Activated CD4-positive, alpha-beta T cell treated with anti-CD3 and anti-CD28 coated beads, Interleukin-10, Interleukin-2, amounts not matched to agents 100 ng/mL and 50 ng/mL, durations not matched to agents 16 hours and 8 hours (primary cell): ENCODE data around the gene DLK1.

ENCODE experiments used
- DNase-seq: peaks from one replicate; pipeline ENCODE4 v3.0.0-alpha.2; 2020

The DLK1 gene

DNA sequence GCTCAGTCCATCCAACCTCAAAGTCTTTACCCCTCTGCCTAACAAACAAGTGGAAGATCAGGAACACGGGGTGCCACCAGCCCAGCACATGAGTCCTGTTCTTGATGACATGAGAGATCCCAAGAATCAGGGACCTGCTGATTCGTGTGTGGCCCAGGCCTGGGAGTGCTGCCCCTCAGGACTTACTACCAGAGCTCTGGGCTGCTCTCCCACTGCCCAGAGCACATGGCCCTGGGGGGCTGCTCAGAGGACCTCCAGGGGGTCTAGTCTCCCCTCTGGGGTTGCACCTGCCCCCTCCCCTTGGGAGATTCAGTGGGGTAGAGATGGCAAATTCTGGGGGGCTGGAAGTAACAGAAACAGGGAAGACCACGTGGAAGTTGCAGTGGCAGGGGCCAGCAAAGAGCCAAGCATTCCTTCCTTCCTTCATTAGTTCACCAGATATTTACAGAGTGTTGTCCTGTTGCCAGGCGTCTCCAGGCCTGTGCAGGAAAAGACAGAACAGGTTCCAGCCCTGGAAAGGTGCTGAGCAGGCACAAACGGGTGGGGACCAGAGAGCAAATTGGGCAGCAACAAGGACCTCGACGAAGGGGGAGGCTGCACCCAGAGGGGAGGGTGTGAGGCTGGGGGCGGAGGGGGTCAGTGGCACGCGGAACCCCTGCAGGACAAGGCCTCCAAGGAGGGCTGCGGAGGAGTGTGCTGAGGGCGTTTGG, 54.1 kb downstream of the DLK1 start:
- DNase-seq, result no peak

GRCh38 chr14:100781952-100782351, 55.3 kb downstream of the DLK1 start:
- DNase-seq, result no peak

- no peak for DNase-seq
Measured at GRCh38 chr14:100782516-100783320, 56.0 kb downstream of the DLK1 start.

DNA sequence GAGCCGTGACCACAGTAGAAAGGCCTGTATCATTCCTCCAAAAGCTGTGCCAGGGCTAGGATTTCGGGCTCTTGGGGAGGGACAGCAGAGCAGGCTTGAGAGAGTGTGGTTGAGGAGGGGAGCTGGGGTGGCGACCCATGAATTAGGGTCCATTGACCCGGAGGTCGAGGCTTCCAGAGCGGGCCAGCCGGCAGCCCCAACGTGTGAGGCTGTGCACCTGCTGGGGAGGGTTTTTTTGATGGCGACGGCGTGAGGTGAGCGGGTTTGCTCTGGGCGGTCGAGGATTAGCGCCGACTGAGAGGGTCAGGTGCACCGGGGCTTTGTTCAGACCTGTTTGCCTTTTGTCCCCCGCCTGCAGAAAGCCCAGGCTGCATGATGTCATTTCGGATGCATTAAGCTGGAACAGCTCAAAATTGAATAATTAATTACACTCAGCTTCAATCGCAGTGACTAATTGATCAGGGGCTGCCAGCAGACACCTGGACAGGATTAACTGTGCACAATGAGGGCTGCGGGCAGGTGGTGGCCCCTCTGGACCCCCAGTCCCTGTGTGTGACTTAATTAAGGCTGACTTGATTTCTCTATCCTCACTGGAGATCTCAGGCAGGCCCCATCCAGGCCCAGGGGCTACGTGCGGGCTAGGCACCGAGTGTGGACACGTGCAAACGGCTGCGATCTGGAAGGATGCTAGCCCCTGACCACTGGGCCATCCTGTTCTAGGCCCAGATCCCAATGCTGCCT, 57.1 kb downstream of the DLK1 start:
- no peak for DNase-seq

- no peak for DNase-seq
Measured at GRCh38 chr14:100784523-100785337, 58.0 kb downstream of the DLK1 start.

DNA sequence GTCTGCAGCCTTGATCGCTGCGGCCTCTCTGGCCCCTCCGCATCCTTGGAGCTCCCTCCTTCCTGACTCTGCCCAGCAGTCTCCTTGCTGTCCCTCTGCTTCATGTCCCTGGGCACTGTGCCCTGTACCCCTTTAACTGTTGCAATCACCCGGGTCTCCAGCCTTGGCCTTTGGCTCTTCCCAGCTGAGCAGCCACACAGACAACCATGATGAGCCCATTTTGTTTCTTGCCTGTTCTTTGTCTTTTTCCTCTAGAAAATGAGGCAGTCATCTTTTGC, 58.6 kb downstream of the DLK1 start:
- no peak for DNase-seq

DNA sequence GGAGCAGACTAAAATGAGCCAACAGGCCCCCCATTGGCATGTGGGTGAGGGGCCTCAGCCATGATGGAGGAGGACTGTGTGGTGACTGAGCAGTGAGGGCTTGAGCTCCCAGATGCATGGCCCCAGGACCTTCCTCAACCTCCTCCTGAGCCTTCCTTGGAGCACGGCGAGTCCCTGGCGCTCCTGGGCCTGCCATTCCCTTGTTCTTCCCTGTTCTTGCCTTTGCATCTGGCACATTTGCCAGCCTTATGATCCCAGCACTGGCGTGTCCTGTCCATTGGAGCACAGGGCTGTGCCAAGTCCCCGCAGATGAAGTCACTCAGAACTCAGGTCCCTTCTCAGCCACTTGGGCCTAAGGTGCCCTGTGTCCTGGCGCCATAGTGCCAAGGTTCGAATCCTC, 58.9 kb downstream of the DLK1 start:
- DNase-seq, result no peak

DNA sequence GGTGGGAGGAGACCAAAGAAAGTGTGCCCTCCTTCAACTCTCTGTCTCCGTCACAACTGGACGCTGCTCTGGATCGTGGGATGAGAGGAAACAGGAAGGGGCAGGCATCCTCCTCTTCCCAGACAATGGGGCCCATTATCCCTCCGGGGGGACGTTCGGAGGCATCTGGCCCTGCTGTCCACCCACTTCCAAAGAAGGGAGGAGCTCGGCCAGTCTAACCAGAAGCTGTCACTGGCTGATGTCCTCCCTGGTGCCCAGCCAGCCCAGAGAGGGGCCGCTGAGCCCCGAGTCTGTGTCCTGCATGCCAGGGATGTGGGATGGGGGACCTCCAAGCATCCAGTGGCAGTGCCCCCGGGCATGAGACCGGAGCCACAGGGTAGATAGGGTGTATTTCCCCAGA, 59.4 kb downstream of the DLK1 start:
- no peak for DNase-seq

DNA sequence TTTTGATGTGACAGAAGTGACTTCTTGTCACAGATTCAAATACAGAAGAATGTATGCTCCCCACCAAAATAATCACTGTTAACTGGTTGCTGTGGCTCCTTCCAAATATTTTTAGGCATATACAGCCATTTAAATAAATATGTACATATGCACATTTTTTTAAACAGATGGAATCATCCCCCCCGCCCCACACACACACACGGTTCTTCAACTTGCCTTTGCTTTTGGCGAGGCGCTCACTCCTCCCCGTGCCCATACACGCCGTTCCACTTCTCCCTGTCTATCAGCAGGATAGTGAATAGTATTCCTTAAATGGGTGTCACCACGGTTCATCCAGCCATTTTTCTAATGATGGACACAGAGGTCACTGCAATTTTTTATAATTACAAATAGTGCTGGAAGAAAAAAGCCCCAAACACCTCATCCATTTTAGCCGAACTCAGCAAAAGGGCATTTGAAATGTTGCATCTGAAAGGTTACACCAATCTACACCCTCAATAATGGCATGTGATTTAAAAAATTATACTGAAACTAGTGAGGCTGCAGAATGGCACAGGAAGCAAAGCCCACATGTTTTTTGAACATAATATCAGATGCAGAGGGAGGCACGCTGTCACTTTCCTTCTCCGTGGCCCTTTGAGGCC, 60.0 kb downstream of the DLK1 start:
- no peak for DNase-seq

GRCh38 chr14:100787659-100788058, 61.0 kb downstream of the DLK1 start:
- DNase-seq, result no peak
